ENCODE measurements around the gene ING5.

DNA sequence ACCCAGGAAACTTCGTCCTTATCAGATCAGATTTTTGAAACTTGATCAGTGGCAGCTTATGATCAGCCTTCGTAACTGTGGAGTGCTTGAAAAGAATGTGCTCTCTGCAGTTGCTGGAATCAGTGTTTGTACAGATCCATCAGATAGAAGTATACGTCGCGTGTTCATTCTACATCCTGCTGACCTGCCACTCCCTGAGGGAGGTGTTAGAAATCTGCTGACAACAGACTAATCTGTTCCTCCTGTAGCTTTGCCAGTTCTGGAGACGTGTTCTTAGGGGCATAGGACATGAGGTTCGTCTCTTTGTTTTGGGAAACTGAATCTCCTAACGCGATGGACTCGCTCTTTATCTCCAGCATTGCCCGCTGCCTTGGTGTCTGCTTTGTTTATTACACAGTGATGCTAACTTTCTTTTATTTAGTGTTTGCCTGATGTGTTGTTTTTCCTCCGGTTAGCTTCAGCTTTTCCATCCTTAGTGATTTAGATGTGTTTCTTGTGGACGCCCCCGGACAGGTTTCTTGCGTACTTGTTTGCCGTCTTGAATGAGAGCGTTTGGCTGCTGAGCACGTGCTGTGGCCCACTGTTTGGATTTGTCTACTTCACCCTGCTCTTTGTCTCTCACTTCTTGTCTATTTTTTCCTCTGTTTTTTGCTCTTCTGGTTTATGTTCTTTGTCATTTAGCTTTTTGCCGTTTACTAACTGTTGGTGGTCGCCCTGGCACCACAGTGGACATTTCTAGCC is 57.4 kb downstream of the ING5 start:
- TF ChIP-seq, protein P1, sequence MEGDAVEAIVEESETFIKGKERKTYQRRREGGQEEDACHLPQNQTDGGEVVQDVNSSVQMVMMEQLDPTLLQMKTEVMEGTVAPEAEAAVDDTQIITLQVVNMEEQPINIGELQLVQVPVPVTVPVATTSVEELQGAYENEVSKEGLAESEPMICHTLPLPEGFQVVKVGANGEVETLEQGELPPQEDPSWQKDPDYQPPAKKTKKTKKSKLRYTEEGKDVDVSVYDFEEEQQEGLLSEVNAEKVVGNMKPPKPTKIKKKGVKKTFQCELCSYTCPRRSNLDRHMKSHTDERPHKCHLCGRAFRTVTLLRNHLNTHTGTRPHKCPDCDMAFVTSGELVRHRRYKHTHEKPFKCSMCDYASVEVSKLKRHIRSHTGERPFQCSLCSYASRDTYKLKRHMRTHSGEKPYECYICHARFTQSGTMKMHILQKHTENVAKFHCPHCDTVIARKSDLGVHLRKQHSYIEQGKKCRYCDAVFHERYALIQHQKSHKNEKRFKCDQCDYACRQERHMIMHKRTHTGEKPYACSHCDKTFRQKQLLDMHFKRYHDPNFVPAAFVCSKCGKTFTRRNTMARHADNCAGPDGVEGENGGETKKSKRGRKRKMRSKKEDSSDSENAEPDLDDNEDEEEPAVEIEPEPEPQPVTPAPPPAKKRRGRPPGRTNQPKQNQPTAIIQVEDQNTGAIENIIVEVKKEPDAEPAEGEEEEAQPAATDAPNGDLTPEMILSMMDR (IDR thresholded peaks at IDR 0.05; ENCODE audit: insufficient read depth, low read length, poor library complexity, severe bottlenecking) = no peak
- no peak for TF ChIP-seq EZH2phosphoT487 (conservative IDR thresholded peaks at IDR 0.05; ENCODE audit: low read length)
